NCI-H1092 (cell line): ENCODE data around the gene CD44.

ENCODE experiments used
- DNase-seq: peaks from one replicate; lab custom pipeline; 2025; lab: John Stamatoyannopoulos, UW

CD44 gene

GRCh38 chr11:35139722-35140282, 831 bp downstream of the CD44 start:
- DNase-seq: no peak

DNA sequence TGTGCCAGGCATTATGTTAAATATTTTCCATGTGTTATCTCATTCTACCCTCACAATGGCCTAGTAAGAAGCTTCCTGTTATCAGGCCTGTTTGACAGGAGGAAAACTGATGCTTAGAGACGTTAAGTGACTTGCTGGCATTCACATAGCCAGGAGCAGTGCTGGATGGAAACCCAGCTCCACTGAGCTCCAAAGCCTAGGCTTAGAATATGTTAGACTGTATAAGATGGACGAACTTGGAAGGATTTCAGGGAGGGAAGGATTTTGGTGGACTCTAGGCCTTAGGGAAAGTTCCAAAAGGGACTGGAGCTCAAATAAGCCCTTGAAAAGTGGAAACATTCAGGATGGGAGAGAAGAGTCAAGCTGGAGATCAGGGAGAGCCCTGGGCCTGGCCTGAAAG, 2.1 kb downstream of the CD44 start:
- DNase-seq: no peak

GRCh38 chr11:35141571-35141971, 2.6 kb downstream of the CD44 start:
- no peak for DNase-seq

DNA sequence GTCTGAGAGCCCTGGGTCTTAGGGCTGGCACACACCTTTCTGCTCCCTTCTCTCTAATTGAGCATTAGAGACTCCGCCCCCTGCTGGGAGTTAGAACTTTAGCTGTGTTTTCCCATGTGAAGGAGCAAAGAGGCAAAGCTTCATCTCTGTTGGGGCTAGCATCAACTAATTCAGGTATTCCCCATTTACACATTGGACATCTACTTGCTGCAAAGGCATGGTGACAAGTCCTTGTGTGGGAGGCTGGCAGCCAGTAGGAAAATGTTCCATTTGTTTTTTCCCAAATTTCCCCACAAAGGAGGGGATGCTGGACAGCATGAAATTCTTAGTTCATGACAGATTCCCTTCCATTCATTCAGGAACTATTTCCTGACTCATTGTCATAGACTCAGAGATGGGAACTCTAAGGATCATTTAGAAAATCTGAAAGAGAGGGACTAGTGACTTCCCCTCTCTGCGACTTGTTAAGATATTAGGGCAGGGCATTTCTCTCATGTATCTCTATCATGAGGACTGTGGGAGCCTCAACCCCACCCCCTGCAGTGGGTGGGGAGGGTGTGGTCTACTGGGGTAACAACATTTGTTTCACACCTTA, 3.6 kb downstream of the CD44 start:
- no peak for DNase-seq

- no peak for DNase-seq
Measured at GRCh38 chr11:35143297-35144135, 4.5 kb downstream of the CD44 start.

- no peak for DNase-seq
Measured at GRCh38 chr11:35144136-35144741, 5.3 kb downstream of the CD44 start.

- no peak for DNase-seq
Measured at GRCh38 chr11:35144806-35145205, 5.8 kb downstream of the CD44 start.

DNA sequence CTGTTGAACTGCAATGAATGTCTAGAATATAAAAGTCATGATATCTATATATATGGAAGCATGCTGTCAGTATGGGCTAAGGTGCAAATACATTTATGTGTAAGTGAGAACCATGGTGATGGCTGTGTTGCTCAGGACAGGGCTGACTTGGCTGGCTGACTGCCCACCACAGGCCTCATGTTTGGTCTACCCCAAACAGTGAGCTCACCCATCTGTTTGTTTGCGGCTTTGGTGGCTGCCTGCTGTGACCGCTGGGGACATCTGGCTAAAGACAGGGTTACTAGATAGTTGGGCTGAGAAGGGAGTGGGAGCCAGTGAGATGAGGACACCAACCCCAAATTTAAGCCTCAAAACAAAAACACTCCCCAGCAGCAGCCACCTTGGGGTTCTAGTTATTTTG, 6.3 kb downstream of the CD44 start:
- DNase-seq: no peak

DNA sequence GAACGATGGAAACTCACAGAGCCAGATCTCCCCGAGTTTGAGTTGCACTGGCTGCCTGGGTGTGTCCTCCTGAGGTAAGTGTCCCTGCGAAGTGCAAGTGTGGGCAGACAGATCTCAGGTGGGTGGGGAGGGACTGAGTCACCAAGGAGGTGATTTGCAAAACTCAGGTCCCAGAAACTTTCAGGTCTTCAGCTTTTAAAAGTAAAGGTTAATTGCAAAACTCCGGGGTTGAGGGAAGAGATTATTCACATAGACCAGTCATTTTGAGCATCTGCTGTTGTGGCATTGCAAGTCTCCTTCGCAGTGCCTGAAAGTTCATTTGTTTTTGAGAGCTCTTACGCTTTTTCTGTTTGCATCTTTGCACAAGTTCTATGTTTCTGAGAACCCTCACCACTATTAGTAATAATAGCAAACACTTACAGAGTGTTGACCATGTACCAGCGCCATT, 7.1 kb downstream of the CD44 start:
- DNase-seq: no peak

DNA sequence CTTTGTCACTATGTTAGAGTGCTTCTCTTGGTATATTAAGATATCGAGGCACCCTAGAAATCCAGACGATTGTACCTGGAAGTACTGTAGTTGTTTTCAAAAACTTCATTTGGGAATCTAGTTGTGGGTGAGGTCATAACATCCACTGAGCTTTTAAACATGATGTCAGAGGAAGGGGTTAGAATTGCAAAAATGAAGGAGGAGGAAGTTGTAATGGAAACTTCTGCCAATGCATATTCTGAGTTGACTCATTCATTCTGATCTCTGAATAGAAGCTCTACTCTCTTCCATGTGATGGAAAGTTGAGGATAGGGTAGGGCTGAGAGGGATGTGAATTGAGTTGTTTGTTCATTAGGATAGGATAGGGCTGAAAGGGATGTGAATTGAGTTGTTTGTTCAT, 7.7 kb downstream of the CD44 start:
- no peak for DNase-seq

GRCh38 chr11:35147235-35147634, 8.3 kb downstream of the CD44 start:
- no peak for DNase-seq

DNA sequence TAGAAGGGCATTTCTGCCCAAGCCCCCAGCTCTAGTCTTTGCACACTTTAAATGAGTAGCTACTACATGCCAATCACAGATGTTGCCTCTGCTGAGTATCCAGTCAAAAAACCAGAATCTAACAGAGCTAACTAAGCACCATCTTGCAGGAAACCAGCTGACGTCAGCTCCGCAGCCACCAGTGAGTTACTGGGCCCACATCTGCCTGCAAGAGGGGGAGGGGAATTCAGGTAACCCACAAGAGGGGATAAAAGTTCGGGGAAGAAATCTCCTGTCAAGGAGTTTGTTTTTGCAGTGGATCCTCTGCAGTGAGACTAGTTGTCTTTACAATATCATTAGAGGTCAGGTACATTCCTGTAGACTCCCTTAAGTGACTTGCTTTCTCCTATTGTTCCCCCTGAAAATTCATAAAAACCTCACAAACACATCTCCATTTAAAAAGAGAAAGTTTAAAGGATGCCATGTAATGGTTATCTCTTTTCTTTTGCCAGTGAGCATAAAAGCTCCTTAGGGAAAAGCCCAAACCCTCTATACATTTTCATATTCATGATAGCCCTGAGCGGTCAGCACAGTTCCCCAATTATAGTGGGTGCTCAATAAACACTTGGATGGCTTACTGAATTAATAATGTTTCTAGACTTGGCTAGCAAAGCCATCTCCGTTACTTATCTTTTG, 9.3 kb downstream of the CD44 start:
- no peak for DNase-seq

GRCh38 chr11:35150454-35150853, 11.5 kb downstream of the CD44 start:
- no peak for DNase-seq

GRCh38 chr11:35151241-35151640, 12.3 kb downstream of the CD44 start:
- no peak for DNase-seq

DNA sequence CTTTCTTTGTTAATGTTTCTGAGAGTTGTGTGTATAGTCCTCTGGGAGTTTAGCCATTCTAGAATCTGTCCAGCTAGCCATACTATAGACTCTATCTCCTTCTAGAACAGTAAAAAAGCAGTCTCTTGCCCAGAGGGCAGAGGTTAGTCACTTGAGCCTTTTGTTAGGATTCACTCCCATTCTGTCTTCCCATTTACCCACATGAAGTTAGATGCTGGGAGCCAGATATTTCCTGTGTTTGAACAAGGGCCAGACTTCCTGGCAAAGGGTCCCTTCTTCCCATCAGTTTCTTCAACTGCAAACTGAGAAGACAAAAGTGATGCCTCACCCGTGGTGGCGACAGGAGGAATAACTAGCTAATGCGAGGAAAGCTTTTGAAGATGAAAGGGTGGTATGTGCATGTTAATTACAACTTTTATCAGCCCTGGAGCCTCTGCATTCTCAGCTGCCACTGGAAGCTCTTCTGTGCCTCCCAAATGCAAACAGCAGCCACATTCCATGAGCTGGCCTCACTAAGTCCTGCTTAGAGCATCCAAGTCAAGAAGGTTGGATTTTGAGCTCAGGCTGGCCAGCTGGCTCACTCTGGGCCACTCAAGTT, 12.8 kb downstream of the CD44 start:
- DNase-seq: no peak

DNA sequence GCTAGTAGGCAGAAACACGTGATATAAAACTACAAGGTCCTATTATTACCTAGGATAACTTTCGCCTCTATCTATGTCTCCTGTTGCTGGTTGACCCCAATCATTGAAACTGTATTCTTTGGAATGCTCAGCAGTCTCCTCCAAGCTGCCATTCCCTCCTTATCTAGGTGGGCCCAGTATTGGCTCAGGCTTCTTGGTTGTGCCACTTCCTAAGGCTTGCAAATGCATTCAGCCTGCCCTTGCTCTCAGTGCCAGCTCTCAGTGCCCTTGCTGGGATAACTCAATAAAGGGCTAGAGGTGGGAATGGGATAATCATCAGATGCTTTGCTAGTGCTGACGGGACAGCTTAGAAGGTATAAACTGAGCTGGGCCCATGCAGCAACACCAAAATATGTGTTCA, 13.6 kb downstream of the CD44 start:
- DNase-seq: no peak

- no peak for DNase-seq
Measured at GRCh38 chr11:35153280-35153679, 14.3 kb downstream of the CD44 start.

- no peak for DNase-seq
Measured at GRCh38 chr11:35154952-35155351, 16.0 kb downstream of the CD44 start.

DNA sequence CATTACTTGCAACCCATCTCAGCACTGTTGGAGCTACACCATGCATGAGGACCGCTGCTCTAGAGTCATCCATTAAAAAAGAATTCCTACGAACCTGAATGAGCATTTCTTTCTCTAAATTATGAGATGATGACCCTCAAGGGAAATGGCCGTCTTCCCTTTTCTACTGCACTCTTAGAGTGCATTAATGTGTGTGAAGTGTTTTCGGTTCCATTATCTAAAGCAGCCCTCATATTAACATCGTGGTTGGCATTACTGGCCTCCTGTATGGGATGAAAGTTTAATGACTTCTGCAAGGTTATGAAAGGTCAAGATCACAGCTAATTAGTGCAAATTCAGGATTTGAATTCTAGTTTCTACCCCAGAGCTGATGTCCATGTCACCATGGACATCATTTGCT, 16.7 kb downstream of the CD44 start:
- DNase-seq: no peak

- no peak for DNase-seq
Measured at GRCh38 chr11:35157814-35158700, 19.1 kb downstream of the CD44 start.
